Testis (tissue), 3 donors: ENCODE measurements around the gene SCG5. TPM values are rescaled to one million over a fixed set of nuclear protein-coding genes. Genes with fewer than 3 reads are reported as not detected.

ENCODE experiments used
- DNase-seq: peaks from one replicate; pipeline ENCODE4 v3.0.0-alpha.2; 2019
- H3K27ac ChIP-seq, 2 donors: fragments of 200-600 bp; sonication (generic); one replicate each; pipeline ENCODE4 v1.5.1; 2019
- H3K27me3 ChIP-seq: fragments of 200-600 bp; sonication (generic); one replicate; pipeline ENCODE4 v1.5.1; 2019
- H3K36me3 ChIP-seq: fragments of 200-600 bp; sonication (generic); one replicate; pipeline ENCODE4 v1.5.1; 2017; ENCODE audit warnings: low read depth; ENCODE audit errors: missing control alignments
- H3K4me1 ChIP-seq: fragments of 200-600 bp; sonication (generic); one replicate; pipeline ENCODE4 v1.5.1; 2019
- H3K4me3 ChIP-seq, 2 donors: fragments of 200-600 bp; sonication (generic); one replicate each; pipeline ENCODE4 v1.5.1; 2017 to 2019
- H3K9me3 ChIP-seq: fragments of 200-600 bp; sonication (generic); one replicate; pipeline ENCODE4 v1.5.1; 2017
- POLR2A ChIP-seq: fragments of 450-650 bp; IDR thresholded peaks from one replicate; pipeline ENCODE4 v1.6.1; 2017; ENCODE audit warnings: antibody characterized with exemption, mild to moderate bottlenecking, moderate library complexity
- WGBS, 2 donors: methylation state at CpG; one replicate each; pipeline ENCODE4 v1.1.5; 2018; 5-methylcytosine and 5-hydroxymethylcytosine counted together
- intact Hi-C: fragments of 100-400 bp; cut with DNase I; formaldehyde crosslinking; loops from one replicate; pipeline ENCODE4 v1.15.1; 2023; ENCODE audit warnings: low total_unique reads
- polyA plus RNA-seq: library from polyadenylated mRNA; stranded (reverse); fragments of 350-450 nt; fragmentation: Illumina TruSeq; extraction: RNeasy Lipid Tissue Mini Kit (QIAGEN cat#74804); gene quantifications from one replicate; pipeline ENCODE4 v1.2.3, GENCODE V29; 2014; ENCODE audit warnings: low read depth, low replicate concordance; ENCODE audit not compliant: insufficient read depth
- small RNA-seq, 2 donors: library from RNA; depleted of rRNA; stranded (forward); fragments of <200 nt; gene quantifications; one replicate each; pipeline ENCODE3, GENCODE V24; 2016
- total RNA-seq, 2 donors: library from RNA; depleted of rRNA; stranded (reverse); fragments of >200 nt; gene quantifications; one replicate each; pipeline ENCODE4 v1.2.3, GENCODE V29; 2016
- TF ChIP-seq, protein P1 (sequence below), 3 experiments: fragments of 450-650 bp in 2 of 3; fragments of 200-600 bp in 1 of 3; sonication (generic) in 1 of 3; IDR thresholded peaks; one replicate each; pipeline ENCODE4 v1.5.1; 2016 to 2019; ENCODE audit warnings: antibody characterized with exemption in 3 of 3, mild to moderate bottlenecking in 2 of 3, moderate library complexity in 1 of 3

The SCG5 gene
- total and polyA plus RNA-seq, 3 donors from 2014 or later = 10.6 to 38.3 (median 10.9) TPM

DNA sequence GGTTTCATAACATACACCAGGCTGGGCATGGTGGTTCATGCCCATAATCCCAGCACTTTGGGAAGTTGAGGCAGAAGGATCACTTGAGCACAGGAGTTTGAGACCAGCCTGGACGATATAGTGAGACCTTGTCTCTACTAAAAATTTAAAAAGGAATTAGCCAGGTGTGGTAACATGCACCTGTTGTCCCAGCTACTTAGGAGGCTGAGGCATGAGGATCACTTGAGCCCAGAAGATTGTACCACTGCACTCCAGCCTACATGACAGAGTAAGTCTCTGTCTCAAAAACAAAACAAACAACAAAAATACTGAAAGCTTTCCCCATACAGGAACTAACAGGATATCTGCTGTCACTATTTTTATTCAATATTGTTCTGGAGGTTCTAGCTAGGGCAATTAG is 97.2 kb downstream of the SCG5 start:
- Histone ChIP-seq H3K36me3 (no peaks in the 10 kb centered on the region), H3K27ac (no peak overlapping the region), H3K27me3 (no peaks in the 10 kb centered on the region), H3K9me3 (no peaks in the 10 kb centered on the region), H3K4me3 (no peak overlapping the region), H3K4me1 (no peaks in the 10 kb centered on the region)
- intact Hi-C loops = no loop called here
- no peak for TF ChIP-seq POLR2A
- TF ChIP-seq, protein P1, sequence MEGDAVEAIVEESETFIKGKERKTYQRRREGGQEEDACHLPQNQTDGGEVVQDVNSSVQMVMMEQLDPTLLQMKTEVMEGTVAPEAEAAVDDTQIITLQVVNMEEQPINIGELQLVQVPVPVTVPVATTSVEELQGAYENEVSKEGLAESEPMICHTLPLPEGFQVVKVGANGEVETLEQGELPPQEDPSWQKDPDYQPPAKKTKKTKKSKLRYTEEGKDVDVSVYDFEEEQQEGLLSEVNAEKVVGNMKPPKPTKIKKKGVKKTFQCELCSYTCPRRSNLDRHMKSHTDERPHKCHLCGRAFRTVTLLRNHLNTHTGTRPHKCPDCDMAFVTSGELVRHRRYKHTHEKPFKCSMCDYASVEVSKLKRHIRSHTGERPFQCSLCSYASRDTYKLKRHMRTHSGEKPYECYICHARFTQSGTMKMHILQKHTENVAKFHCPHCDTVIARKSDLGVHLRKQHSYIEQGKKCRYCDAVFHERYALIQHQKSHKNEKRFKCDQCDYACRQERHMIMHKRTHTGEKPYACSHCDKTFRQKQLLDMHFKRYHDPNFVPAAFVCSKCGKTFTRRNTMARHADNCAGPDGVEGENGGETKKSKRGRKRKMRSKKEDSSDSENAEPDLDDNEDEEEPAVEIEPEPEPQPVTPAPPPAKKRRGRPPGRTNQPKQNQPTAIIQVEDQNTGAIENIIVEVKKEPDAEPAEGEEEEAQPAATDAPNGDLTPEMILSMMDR (IDR thresholded peaks at IDR 0.05) = no peak
- no peak for DNase-seq
- WGBS, 2 donors = 94% methylated on average over 1 of the region's 1 CpG

DNA sequence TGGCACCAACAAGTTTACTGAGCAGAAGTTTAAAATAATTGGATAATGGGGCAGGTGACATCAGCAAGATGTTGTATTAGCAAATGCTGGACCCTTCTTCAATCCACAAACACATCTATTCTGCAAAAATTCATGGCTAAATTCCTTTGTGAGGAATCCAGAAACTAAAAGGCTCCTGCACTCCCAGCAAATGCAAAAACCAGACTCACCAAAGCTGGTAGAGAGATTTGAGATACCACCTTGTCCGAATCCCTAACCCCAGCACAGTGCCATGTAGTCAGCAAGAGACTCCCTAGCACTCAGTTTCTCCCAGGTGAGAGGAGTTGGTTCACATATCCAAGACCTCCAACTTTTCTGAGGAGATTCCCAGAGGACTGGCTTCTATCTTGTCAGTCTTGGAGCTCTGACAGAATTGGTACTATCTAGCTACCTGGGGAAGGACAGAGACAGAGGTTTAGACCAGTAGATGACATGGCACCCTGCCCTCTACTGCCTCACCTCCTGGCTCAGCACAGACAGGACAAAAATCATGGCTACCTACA is 98.1 kb downstream of the SCG5 start:
- Histone ChIP-seq H3K27ac (no peak overlapping the region), H3K36me3 (no peaks in the 10 kb centered on the region), H3K27me3 (no peaks in the 10 kb centered on the region), H3K4me1 (no peaks in the 10 kb centered on the region), H3K9me3 (no peaks in the 10 kb centered on the region), H3K4me3 (no peak overlapping the region)
- intact Hi-C loops = no loop called here
- 95 to 100% methylated on average over 1 of the region's 1 CpG for WGBS, 2 donors
- TF ChIP-seq POLR2A = no peak
- TF ChIP-seq, protein P1 (IDR thresholded peaks at IDR 0.05) = no peak
- no peak for DNase-seq

DNA sequence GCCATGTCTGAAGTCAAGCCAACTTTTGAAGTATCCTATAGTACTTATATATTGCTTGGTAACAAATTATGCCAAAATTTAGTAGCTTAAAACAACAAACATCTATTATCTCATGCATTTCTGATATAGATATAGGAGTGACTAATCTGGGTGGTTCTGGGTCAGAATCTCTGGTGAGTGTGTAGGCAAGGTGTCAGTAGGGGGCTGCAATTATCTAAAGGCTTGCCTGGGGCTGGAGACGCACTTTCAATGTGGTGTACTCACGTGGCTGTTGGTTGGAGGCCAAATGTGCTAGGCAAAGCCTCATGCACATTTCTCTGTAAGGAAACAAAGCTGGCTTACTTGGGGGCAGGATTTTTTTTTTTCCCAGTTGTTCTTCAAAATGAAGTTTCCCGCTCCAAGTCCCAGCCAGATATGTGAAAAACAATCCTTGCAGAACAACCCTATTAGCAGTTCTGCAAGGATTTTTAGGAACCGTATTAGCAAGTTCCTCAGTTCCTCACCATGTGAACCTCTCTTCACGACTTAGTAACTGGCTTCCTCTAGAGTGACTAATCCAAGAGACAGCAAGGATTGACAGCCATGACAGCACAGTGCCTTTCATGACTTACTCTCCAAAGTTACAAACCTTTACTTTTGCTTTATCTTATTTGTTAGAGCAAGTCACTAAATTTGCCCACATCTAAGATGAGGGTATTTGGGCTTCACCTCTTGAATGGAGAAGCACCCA is 102.1 kb downstream of the SCG5 start:
- intact Hi-C loops = no loop called here
- no peaks in the 10 kb centered on the region for H3K36me3 ChIP-seq
- H3K9me3 ChIP-seq = no peaks in the 10 kb centered on the region
- 55 to 67% methylated on average over 4 to 5 of the region's 5 CpGs for WGBS, 2 donors
- no peaks in the 10 kb centered on the region for H3K4me1 ChIP-seq
- no peaks in the 10 kb centered on the region for H3K27me3 ChIP-seq
- TF ChIP-seq, protein P1 (IDR thresholded peaks at IDR 0.05) = no peak
- TF ChIP-seq POLR2A = no peak
- no peak overlapping the region for H3K4me3 ChIP-seq
- H3K27ac ChIP-seq = no peak overlapping the region
- DNase-seq = no peak

DNA sequence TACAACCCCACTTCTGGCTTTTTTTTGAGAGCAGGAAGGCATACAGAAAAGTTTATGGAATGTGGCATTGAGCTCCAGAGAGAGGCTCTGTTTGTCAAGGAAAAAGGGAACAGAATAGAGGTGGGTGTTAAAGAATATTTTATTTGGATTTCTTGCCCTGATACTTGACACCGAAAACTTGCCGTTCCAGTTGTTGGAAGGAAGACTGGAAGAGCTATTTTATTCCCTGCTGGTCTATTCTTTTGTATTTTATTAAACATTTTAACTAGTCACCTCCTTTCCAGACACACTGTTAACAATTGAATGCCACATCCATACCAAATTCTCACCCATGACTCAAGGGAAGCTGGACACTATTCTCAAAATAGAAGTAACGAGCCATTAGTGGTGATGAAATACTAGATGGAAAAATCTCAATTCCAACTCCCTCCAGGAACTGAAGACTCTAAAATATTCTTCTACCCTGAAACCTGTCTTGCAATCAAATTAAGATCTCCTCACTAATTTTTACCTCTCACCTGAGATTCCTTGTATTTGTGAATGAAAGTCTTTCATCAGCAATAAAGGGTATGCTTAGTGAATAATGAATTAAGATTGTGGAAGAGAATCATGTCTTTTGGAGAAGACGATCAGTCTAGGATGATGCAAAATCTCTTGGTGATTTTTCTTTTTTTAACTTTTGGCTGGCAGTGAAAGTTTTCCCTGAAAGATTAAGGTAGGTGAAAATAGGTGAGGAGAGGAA is 104.8 kb downstream of the SCG5 start:
- H3K27me3 ChIP-seq = no peaks in the 10 kb centered on the region
- no peak overlapping the region for H3K27ac ChIP-seq
- WGBS, 2 donors = 88 to 90% methylated on average over 4 of the region's 4 CpGs
- no peaks in the 10 kb centered on the region for H3K9me3 ChIP-seq
- no peaks in the 10 kb centered on the region for H3K36me3 ChIP-seq
- intact Hi-C loops = no loop called here
- no peak for DNase-seq
- no peak overlapping the region for H3K4me3 ChIP-seq
- TF ChIP-seq, protein P1 (IDR thresholded peaks at IDR 0.05) = no peak
- TF ChIP-seq POLR2A = no peak
- H3K4me1 ChIP-seq = no peaks in the 10 kb centered on the region

Small RNA genes lying within 50 kb of the gene (small RNA-seq; reads per million reads assigned to genes)
- 0 reads per million in 2 donors for gene RN7SL286P

Other genes with a start within 250 kb of the SCG5 start
- gene GOLGA8K, start 238.4 kb upstream of the SCG5 start, total RNA-seq = 10 to 100 TPM; 10.5 to 25.8 TPM
- gene GOLGA8K, start 238.4 kb upstream of the SCG5 start, polyA plus RNA-seq = 8.2 TPM
- 10 to 100 TPM in 1 of 2 donors, 1 to 10 TPM in 1; 5.8 to 13.5 TPM for gene GOLGA8O, start 186.1 kb upstream of the SCG5 start, total RNA-seq
- 7.0 TPM for gene GOLGA8O, start 186.1 kb upstream of the SCG5 start, polyA plus RNA-seq
- 10 to 100 TPM; 26.0 to 61.0 TPM for gene GOLGA8N, start 48.3 kb upstream of the SCG5 start, total RNA-seq
- 35.3 TPM for gene GOLGA8N, start 48.3 kb upstream of the SCG5 start, polyA plus RNA-seq
- 10 to 100 TPM in 1 of 2 donors, 1 to 10 TPM in 1; 9.8 to 12.6 TPM for gene ARHGAP11A, start 26.2 kb upstream of the SCG5 start, total RNA-seq
- 14.8 TPM for gene ARHGAP11A, start 26.2 kb upstream of the SCG5 start, polyA plus RNA-seq
- gene GREM1, start 76.3 kb downstream of the SCG5 start, total RNA-seq = 1 to 10 TPM; 1.6 to 1.8 TPM
- 1.4 TPM for gene GREM1, start 76.3 kb downstream of the SCG5 start, polyA plus RNA-seq